ENCODE results near the gene ITIH2. TPM values are rescaled to one million over a fixed set of nuclear protein-coding genes. Genes with fewer than 3 reads are reported as not detected.
"Not testable (repeated sequence)": the region's sequence is repeated elsewhere in the genome, so short reads cannot be mapped to it uniquely, and the experiment has no call there.

ITIH2 gene
- total RNA-seq, 1 experiment from 2014 or later, result 0.57 TPM

DNA sequence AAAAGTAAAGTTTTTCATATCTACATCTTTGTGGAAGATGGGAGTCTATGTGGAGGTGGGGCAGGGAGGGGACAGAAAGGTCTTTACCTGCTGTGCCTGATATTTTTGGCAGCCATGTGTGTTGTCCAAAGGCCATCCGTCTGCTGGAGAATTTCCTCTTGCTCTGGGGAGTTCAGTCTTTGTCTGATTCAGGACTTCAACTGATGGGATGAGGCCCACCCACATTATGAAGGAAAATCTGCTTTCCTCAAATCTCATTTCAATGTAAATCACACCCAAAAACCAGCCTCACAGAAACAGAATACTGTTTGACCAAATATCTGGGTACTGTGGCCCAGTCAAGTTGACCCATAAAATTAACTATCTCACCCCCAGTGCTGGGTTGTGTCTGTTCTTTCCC is 23.9 kb upstream of the ITIH2 start:
- Histone ChIP-seq H3K27ac (ENCODE audit: low read depth, low read length) (no peak overlapping the region), H3K79me2 (ENCODE audit: insufficient read depth, low read length) (no peaks in the 10 kb centered on the region), H3K4me2 (ENCODE audit: low read length) (no peak overlapping the region), H4K20me1 (ENCODE audit: insufficient read depth) (no peaks in the 10 kb centered on the region), H2AFZ (ENCODE audit: low read depth, low read length, poor library complexity, severe bottlenecking) (no peak overlapping the region), H3K36me3 (ENCODE audit: control insufficient read depth in 1 of 2, insufficient read depth in 2 of 2, low read length in 2 of 2) (no peaks in the 10 kb centered on the region), H3K9me2 (ENCODE audit: insufficient read depth) (no peaks in the 10 kb centered on the region), H3K27me3 (ENCODE audit: insufficient read depth, low read length) (peaks cover 17% of the 10 kb centered on the region), H3K9me3 (ENCODE audit: control insufficient read depth in 1 of 2, insufficient read depth in 1 of 2, low read depth in 1 of 2, low read length in 2 of 2) (no peaks in the 10 kb centered on the region), H3K4me1 (ENCODE audit: control insufficient read depth in 1 of 2, insufficient read depth in 2 of 2, low read length in 2 of 2) (no peaks in the 10 kb centered on the region), H3K4me3 (replicated peaks in 1 of 2; ENCODE audit: low read depth in 1 of 2, low read length in 2 of 2) (no peak overlapping the region), H3K9ac (ENCODE audit: low read length) (no peak overlapping the region)
- ChIA-PET CTCF (no interaction called here), POLR2A (no interaction called here), RAD21 (ENCODE audit: low non-redundant PET in 1 of 2, low total read pairs in 2 of 2, uncharacterized antibody in 2 of 2, unreplicated experiment in 2 of 2) (no interaction called here)
- intact Hi-C loops (cut with micrococcal nuclease), result no loop called here
- no peak for ATAC-seq
- no peak for DNase-seq (ENCODE audit: low read depth, low spot score)
- TF ChIP-seq TCF7L2 (IDR thresholded peaks at IDR 0.05; ENCODE audit: borderline replicate concordance, extremely low read depth, insufficient read depth, insufficient read length) (no peak), POLR2AphosphoS5 (IDR thresholded peaks at IDR 0.05; ENCODE audit: low read depth, low read length) (no peak), FOSL1 (IDR thresholded peaks at IDR 0.05; ENCODE audit: low read depth) (no peak), POLR2A (IDR thresholded peaks at IDR 0.05; ENCODE audit: borderline replicate concordance, extremely low read depth, insufficient read depth, insufficient read length) (no peak), YY1 (IDR thresholded peaks at IDR 0.05; ENCODE audit: extremely low read depth, insufficient replicate concordance, low read depth, low read length) (no peak), JUND (IDR thresholded peaks at IDR 0.05) (no peak), ZFX (IDR thresholded peaks at IDR 0.05) (no peak)
- TF ChIP-seq, protein P1, sequence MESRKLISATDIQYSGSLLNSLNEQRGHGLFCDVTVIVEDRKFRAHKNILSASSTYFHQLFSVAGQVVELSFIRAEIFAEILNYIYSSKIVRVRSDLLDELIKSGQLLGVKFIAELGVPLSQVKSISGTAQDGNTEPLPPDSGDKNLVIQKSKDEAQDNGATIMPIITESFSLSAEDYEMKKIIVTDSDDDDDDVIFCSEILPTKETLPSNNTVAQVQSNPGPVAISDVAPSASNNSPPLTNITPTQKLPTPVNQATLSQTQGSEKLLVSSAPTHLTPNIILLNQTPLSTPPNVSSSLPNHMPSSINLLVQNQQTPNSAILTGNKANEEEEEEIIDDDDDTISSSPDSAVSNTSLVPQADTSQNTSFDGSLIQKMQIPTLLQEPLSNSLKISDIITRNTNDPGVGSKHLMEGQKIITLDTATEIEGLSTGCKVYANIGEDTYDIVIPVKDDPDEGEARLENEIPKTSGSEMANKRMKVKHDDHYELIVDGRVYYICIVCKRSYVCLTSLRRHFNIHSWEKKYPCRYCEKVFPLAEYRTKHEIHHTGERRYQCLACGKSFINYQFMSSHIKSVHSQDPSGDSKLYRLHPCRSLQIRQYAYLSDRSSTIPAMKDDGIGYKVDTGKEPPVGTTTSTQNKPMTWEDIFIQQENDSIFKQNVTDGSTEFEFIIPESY (IDR thresholded peaks at IDR 0.05; ENCODE audit: extremely low read depth, insufficient replicate concordance, low read length), result no peak
- TF ChIP-seq, protein P2, sequence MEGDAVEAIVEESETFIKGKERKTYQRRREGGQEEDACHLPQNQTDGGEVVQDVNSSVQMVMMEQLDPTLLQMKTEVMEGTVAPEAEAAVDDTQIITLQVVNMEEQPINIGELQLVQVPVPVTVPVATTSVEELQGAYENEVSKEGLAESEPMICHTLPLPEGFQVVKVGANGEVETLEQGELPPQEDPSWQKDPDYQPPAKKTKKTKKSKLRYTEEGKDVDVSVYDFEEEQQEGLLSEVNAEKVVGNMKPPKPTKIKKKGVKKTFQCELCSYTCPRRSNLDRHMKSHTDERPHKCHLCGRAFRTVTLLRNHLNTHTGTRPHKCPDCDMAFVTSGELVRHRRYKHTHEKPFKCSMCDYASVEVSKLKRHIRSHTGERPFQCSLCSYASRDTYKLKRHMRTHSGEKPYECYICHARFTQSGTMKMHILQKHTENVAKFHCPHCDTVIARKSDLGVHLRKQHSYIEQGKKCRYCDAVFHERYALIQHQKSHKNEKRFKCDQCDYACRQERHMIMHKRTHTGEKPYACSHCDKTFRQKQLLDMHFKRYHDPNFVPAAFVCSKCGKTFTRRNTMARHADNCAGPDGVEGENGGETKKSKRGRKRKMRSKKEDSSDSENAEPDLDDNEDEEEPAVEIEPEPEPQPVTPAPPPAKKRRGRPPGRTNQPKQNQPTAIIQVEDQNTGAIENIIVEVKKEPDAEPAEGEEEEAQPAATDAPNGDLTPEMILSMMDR (IDR thresholded peaks at IDR 0.05 in 2 of 3, conservative IDR thresholded peaks at IDR 0.05 in 1 of 3; ENCODE audit: borderline replicate concordance in 1 of 3, insufficient read depth in 1 of 3, low read depth in 2 of 3, low read length in 2 of 3), result no peak
- no TSS peak for BruUV-seq (replicated peaks)

DNA sequence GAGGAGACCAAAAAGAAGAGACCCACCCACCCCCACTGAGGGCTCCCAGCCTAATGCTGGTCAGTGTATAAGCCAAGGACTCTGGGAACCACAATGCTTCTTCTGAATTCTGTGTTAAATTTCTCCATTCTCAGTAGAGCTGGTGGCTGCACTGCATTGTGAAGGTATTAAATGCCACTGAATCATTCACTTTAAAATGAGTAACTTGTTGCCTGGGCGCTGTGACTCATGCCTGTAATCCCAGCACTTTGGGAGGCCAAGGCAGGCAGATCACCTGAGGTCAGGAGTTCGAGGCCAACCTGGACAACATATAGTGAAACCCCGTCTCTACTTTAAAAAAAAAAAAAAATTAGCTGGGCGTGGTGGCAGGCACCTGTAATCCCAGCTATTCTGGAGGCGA is 23.0 kb upstream of the ITIH2 start:
- H4K20me1 ChIP-seq (ENCODE audit: insufficient read depth); POLR2A ChIA-PET; H3K4me2 ChIP-seq (ENCODE audit: low read length); H3K9me3 ChIP-seq (ENCODE audit: control insufficient read depth in 1 of 2, insufficient read depth in 1 of 2, low read depth in 1 of 2, low read length in 2 of 2); H3K36me3 ChIP-seq (ENCODE audit: control insufficient read depth in 1 of 2, insufficient read depth in 2 of 2, low read length in 2 of 2); H3K4me3 ChIP-seq (replicated peaks in 1 of 2; ENCODE audit: low read depth in 1 of 2, low read length in 2 of 2); DNase-seq (ENCODE audit: low read depth, low spot score); H2AFZ ChIP-seq (ENCODE audit: low read depth, low read length, poor library complexity, severe bottlenecking); BruUV-seq (replicated peaks); ATAC-seq; H3K4me1 ChIP-seq (ENCODE audit: control insufficient read depth in 1 of 2, insufficient read depth in 2 of 2, low read length in 2 of 2); H3K27ac ChIP-seq (ENCODE audit: low read depth, low read length); RAD21 ChIA-PET (ENCODE audit: low non-redundant PET in 1 of 2, low total read pairs in 2 of 2, uncharacterized antibody in 2 of 2, unreplicated experiment in 2 of 2); H3K9ac ChIP-seq (ENCODE audit: low read length); H3K79me2 ChIP-seq (ENCODE audit: insufficient read depth, low read length); H3K9me2 ChIP-seq (ENCODE audit: insufficient read depth): not testable (repeated sequence)
- peaks cover 13% of the 10 kb centered on the region for H3K27me3 ChIP-seq (ENCODE audit: insufficient read depth, low read length)
- CTCF ChIA-PET, result interaction anchor here (0.6 kb wide), 1 partner anchor 895 kb away, joined by 3 read pairs; no protein-coding TSS in a partner anchor
- intact Hi-C loops (cut with micrococcal nuclease), result loop anchor here (10.0 kb wide), 1 partner anchor 1625 kb away; no protein-coding TSS in a partner anchor

All from HCT116 (cell line).